Endothelial cell of umbilical vein (primary cell): ENCODE results near the gene CFAP61. TPM values are rescaled to one million over a fixed set of nuclear protein-coding genes. Genes with fewer than 3 reads are reported as not detected.

Source experiments
- BruUV-seq: library from RNA; stranded (reverse); fragments of 400-500 nt; replicated peaks from 2 replicates; lab custom pipeline; 2021; lab: Mats Ljungman, UMichigan
- CTCF ChIA-PET: fragments of 300-600, 350-600 bp; sonication (Branson Sonifier 250); formaldehyde crosslinking; loops from one replicate; lab custom pipeline; 2021; ENCODE audit warnings: antibody characterized with exemption, inconsistent platforms; lab: Charles Lee
- POLR2A ChIA-PET: fragments of 300-600, 350-600 bp; sonication (Branson Sonifier 250); formaldehyde crosslinking; loops from one replicate; lab custom pipeline; 2021; ENCODE audit warnings: antibody characterized with exemption, inconsistent platforms; lab: Charles Lee
- DNase-seq: peaks from one replicate; pipeline ENCODE4 v3.0.0-alpha.2; 2011; ENCODE audit warnings: low read depth, low spot score
- FAIRE-seq: peaks from 2 replicates; lab custom pipeline; 2011; peaks lifted over from hg19 to GRCh38; lab: Jason Lieb, UNC
- H2AFZ ChIP-seq: 2 replicates; pipeline ENCODE4 v1.6.0; 2012; ENCODE audit warnings: low read depth, low read length, control low read depth, inconsistent platforms
- H3K27ac ChIP-seq: 2 replicates; pipeline ENCODE4 v1.5.1; 2011; ENCODE audit warnings: low read depth, mild to moderate bottlenecking, control low read depth, low read length, moderate library complexity; ENCODE audit not compliant: insufficient read depth
- H3K27me3 ChIP-seq, 2 experiments: 2 replicates each; pipeline versions ENCODE4 v1.6.0 to v1.6.1; 2011; ENCODE audit warnings: low read length in 2 of 2, mixed read lengths in 1 of 2; ENCODE audit not compliant: control insufficient read depth in 2 of 2, insufficient read depth in 2 of 2
- H3K36me3 ChIP-seq, 2 experiments: 2 replicates in 1 of 2; 3 replicates in 1 of 2; pipeline ENCODE4 v1.5.1; 2011; ENCODE audit warnings: low read length in 2 of 2, mild to moderate bottlenecking in 1 of 2, moderate library complexity in 1 of 2; ENCODE audit not compliant: control insufficient read depth in 2 of 2, insufficient read depth in 2 of 2; ENCODE audit errors: extremely low read depth in 1 of 2
- H3K4me1 ChIP-seq: 3 replicates; pipeline ENCODE4 v1.5.1; 2011; ENCODE audit warnings: mild to moderate bottlenecking, low read length; ENCODE audit not compliant: control insufficient read depth, insufficient read depth; ENCODE audit errors: extremely low read depth
- H3K4me2 ChIP-seq: 2 replicates; pipeline ENCODE4 v1.6.1; 2011; ENCODE audit warnings: low read length, control low read depth, mixed read lengths; ENCODE audit not compliant: insufficient read depth
- H3K4me3 ChIP-seq, 3 experiments: fragments of 200-600 bp in 1 of 3; sonication (generic), shearing (Covaris generic) in 1 of 3; replicated peaks in 1 of 3; 2 replicates each; pipeline ENCODE4 v1.5.1; 2011 to 2016; ENCODE audit warnings: control low read depth in 3 of 3, low read length in 3 of 3, mild to moderate bottlenecking in 2 of 3, inconsistent platforms in 1 of 3, low read depth in 1 of 3, moderate library complexity in 1 of 3; ENCODE audit not compliant: insufficient read depth in 1 of 3
- H3K79me2 ChIP-seq: 2 replicates; pipeline ENCODE4 v1.6.0; 2012; ENCODE audit warnings: low read length, inconsistent platforms; ENCODE audit not compliant: control insufficient read depth, insufficient read depth
- H3K9ac ChIP-seq: replicated peaks from 2 replicates; pipeline ENCODE3; 2011; ENCODE audit warnings: low read length, control low read depth; ENCODE audit not compliant: insufficient read depth; ENCODE audit errors: extremely low read depth
- H3K9me1 ChIP-seq: replicated peaks from 3 replicates; pipeline ENCODE4 v1.6.0; 2011; ENCODE audit warnings: mild to moderate bottlenecking, low read length; ENCODE audit not compliant: control insufficient read depth, insufficient read depth; ENCODE audit errors: extremely low read depth
- H3K9me3 ChIP-seq: replicated peaks from 2 replicates; pipeline ENCODE4 v1.5.1; 2012; ENCODE audit warnings: low read length, inconsistent platforms; ENCODE audit not compliant: control insufficient read depth, insufficient read depth
- H4K20me1 ChIP-seq: replicated peaks from 2 replicates; pipeline ENCODE3; 2011; ENCODE audit warnings: mild to moderate bottlenecking, low read length; ENCODE audit not compliant: control insufficient read depth, insufficient read depth; ENCODE audit errors: extremely low read depth
- EZH2 ChIP-seq: IDR thresholded peaks from 2 replicates; pipeline ENCODE4 v1.6.1; 2012; ENCODE audit warnings: borderline replicate concordance, low read depth, mild to moderate bottlenecking, moderate library complexity, low read length, inconsistent platforms; ENCODE audit not compliant: severe bottlenecking
- FOS ChIP-seq: IDR thresholded peaks from 2 replicates; pipeline ENCODE4 v1.6.1; 2011; ENCODE audit warnings: mild to moderate bottlenecking, low read length, moderate library complexity, borderline replicate concordance; ENCODE audit not compliant: insufficient read depth
- GATA2 ChIP-seq: IDR thresholded peaks from 2 replicates; pipeline ENCODE4 v1.7.0; 2011; ENCODE audit warnings: low read depth, mild to moderate bottlenecking, moderate library complexity, mixed read lengths, low read length; ENCODE audit not compliant: insufficient read length, insufficient read depth
- JUN ChIP-seq: IDR thresholded peaks from 2 replicates; pipeline ENCODE4 v1.6.1; 2011; ENCODE audit warnings: borderline replicate concordance, low read depth; ENCODE audit not compliant: insufficient read length, insufficient read depth
- MYC ChIP-seq: IDR thresholded peaks from one replicate; pipeline ENCODE4 v1.6.1; 2011; ENCODE audit warnings: mild to moderate bottlenecking, low read depth, low read length
- POLR2A ChIP-seq: IDR thresholded peaks from 2 replicates; pipeline ENCODE4 v1.6.1; 2012; ENCODE audit warnings: low read depth, mild to moderate bottlenecking, control low read depth, low read length
- POLR2AphosphoS5 ChIP-seq: IDR thresholded peaks from 2 replicates; pipeline ENCODE4 v1.6.1; 2012; ENCODE audit warnings: low read depth, mild to moderate bottlenecking, control low read depth, low read length, moderate library complexity; ENCODE audit not compliant: insufficient read depth
- dilution Hi-C: fragments of 300-500 bp; cut with MboI; formaldehyde crosslinking; loops from one replicate; pipeline ENCODE4 v1.15.0; 2019; ENCODE audit warnings: low sequenced_read_pairs; ENCODE audit not compliant: extremely low pct_ligation_motif_present
- intact Hi-C: fragments of 100-400 bp; cut with micrococcal nuclease; formaldehyde crosslinking; loops from one replicate; pipeline ENCODE4 v1.10.0; 2022
- polyA plus RNA-seq, 4 experiments: library from polyadenylated mRNA; depleted of rRNA in 3 of 4; stranded (reverse) in 3 of 4; unstranded in 1 of 4; fragments of >200 nt; gene quantifications; 2 replicates each; pipeline versions ENCODE4 v1.2.1 to v1.2.3, GENCODE V29; 2011 to 2012; ENCODE audit warnings: missing spikeins in 1 of 4
- total RNA-seq: library from RNA; stranded (reverse); gene quantifications from 2 replicates; pipeline ENCODE4 v1.2.3, GENCODE V29; 2021
- TF ChIP-seq, protein P1 (sequence below): IDR thresholded peaks from 2 replicates; pipeline ENCODE4 v1.6.1; 2011; ENCODE audit not compliant: insufficient read depth, insufficient read length
- TF ChIP-seq, protein P2 (sequence below), 2 donors: IDR thresholded peaks; 1 replicate in 1 of 2; 2 replicates in 1 of 2; pipeline ENCODE4 v1.5.1; 2011; ENCODE audit warnings: low read length in 2 of 2, mild to moderate bottlenecking in 2 of 2, moderate library complexity in 2 of 2, control low read depth in 1 of 2, inconsistent platforms in 1 of 2, low read depth in 1 of 2; ENCODE audit not compliant: insufficient read depth in 1 of 2; ENCODE audit errors: extremely low read depth in 1 of 2

Gene CFAP61
- total and polyA plus RNA-seq, 2 donors (not counting 3 experiments of a cell fraction or from before 2014, with no cell fraction given) = not detected

DNA sequence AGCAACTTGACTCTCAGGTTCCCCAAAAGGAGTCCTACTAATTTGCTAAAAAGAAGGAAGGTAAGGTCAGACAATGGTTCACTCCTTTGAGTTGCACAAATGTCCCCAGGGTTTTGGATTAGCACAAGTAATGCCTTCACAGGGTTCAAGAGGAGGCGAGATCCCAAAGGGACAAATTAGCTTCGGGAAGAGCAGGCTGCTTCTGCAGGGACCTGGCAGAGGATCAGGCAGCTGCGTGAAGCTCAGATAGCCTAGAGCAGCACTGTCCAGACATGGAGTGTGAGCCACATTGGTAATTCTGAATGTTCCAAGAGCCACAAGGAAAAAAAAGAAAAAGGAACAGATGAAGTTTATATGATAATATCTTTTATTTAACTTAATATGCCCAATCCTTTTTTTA is 115.4 kb downstream of the CFAP61 start:
- Histone ChIP-seq H3K27me3 (no peaks in the 10 kb centered on the region), H3K4me1 (no peaks in the 10 kb centered on the region), H3K9me3 (no peaks in the 10 kb centered on the region), H3K9me1 (no peaks in the 10 kb centered on the region), H3K4me3 (no peak overlapping the region), H2AFZ (no peak overlapping the region), H3K9ac (no peak overlapping the region), H3K27ac (no peak overlapping the region), H3K36me3 (no peaks in the 10 kb centered on the region), H3K4me2 (no peak overlapping the region), H3K79me2 (no peaks in the 10 kb centered on the region), H4K20me1 (no peaks in the 10 kb centered on the region)
- BruUV-seq = no TSS peak
- ChIA-PET CTCF (no interaction called here), POLR2A (no interaction called here)
- intact Hi-C loops = loop anchor here (10.0 kb wide), 1 partner anchor 73 kb away; no protein-coding TSS in a partner anchor
- TF ChIP-seq, protein P1, sequence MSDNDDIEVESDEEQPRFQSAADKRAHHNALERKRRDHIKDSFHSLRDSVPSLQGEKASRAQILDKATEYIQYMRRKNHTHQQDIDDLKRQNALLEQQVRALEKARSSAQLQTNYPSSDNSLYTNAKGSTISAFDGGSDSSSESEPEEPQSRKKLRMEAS = no peak
- TF ChIP-seq POLR2AphosphoS5 = no peak
- TF ChIP-seq, protein P2, sequence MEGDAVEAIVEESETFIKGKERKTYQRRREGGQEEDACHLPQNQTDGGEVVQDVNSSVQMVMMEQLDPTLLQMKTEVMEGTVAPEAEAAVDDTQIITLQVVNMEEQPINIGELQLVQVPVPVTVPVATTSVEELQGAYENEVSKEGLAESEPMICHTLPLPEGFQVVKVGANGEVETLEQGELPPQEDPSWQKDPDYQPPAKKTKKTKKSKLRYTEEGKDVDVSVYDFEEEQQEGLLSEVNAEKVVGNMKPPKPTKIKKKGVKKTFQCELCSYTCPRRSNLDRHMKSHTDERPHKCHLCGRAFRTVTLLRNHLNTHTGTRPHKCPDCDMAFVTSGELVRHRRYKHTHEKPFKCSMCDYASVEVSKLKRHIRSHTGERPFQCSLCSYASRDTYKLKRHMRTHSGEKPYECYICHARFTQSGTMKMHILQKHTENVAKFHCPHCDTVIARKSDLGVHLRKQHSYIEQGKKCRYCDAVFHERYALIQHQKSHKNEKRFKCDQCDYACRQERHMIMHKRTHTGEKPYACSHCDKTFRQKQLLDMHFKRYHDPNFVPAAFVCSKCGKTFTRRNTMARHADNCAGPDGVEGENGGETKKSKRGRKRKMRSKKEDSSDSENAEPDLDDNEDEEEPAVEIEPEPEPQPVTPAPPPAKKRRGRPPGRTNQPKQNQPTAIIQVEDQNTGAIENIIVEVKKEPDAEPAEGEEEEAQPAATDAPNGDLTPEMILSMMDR (IDR thresholded peaks at IDR 0.05; ENCODE audit: extremely low read depth in 1 of 2, insufficient read depth in 1 of 2, low read depth in 1 of 2, low read length in 2 of 2) = no peak
- no peak for DNase-seq
- no peak for FAIRE-seq
- dilution Hi-C loops = no loop called here

DNA sequence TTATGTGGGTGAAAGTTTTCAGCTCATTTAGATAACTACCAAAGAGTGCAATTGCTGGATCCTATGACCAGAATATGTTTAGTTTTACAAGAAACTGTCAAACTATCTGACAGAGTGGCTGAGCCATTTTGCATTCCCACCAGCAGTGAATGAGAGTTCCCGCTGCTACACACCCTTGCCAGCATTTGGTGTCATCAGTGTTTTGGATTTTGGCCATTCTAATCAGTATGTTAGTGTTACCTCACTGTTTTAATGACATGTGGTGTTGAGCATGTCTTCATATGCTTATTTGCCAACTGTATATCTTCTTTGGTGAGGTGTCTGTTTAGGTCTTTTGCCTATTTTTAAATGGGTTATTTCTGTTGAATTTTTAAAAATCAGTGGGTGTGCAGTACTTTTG is 120.9 kb downstream of the CFAP61 start:
- no peak for DNase-seq
- Histone ChIP-seq H2AFZ (no peak overlapping the region), H3K27ac (no peak overlapping the region), H3K27me3 (no peaks in the 10 kb centered on the region), H3K4me3 (no peak overlapping the region), H3K9me3 (no peaks in the 10 kb centered on the region), H3K9me1 (no peaks in the 10 kb centered on the region), H4K20me1 (no peaks in the 10 kb centered on the region), H3K4me2 (no peak overlapping the region), H3K4me1 (no peaks in the 10 kb centered on the region), H3K36me3 (no peaks in the 10 kb centered on the region), H3K79me2 (no peaks in the 10 kb centered on the region), H3K9ac (no peak overlapping the region)
- ChIA-PET POLR2A (no interaction called here), CTCF (no interaction called here)
- FAIRE-seq = no peak
- intact Hi-C loops (no loop called here), dilution Hi-C loops (no loop called here)
- TF ChIP-seq, protein P1 = no peak
- TF ChIP-seq EZH2 = no peak
- no peak for TF ChIP-seq FOS
- TF ChIP-seq, protein P2 (IDR thresholded peaks at IDR 0.05; ENCODE audit: extremely low read depth in 1 of 2, insufficient read depth in 1 of 2, low read depth in 1 of 2, low read length in 2 of 2) = no peak
- no peak for TF ChIP-seq MYC
- no peak for TF ChIP-seq GATA2
- no peak for TF ChIP-seq JUN
- TF ChIP-seq POLR2AphosphoS5 = no peak
- no peak for TF ChIP-seq POLR2A
- no TSS peak for BruUV-seq
